Epidermal melanocyte (primary cell): ENCODE measurements around the gene CACNB1.

ENCODE experiments used
- DNase-seq: peaks from one replicate; pipeline ENCODE4 v3.0.0; 2011; ENCODE audit warnings: low spot score; ENCODE audit not compliant: insufficient read length

Gene CACNB1

GRCh38 chr17:39197380-39198185, at the start of gene CACNB1:
Gene CACNB1, minus strand, starts transcription at chr17:39197669. Its CDS starts 174 bp downstream, at chr17:39197495.
- peak; percentile 92 for DNase-seq

GRCh38 chr17:39246274-39246673, 48.8 kb upstream of the CACNB1 start:
- no peak for DNase-seq

GRCh38 chr17:39244600-39245570, 47.4 kb upstream of the CACNB1 start:
- peak; percentile 81 for DNase-seq

- no peak for DNase-seq
Measured at GRCh38 chr17:39244016-39244599, 46.6 kb upstream of the CACNB1 start.

- no peak for DNase-seq
Measured at GRCh38 chr17:39243155-39243554, 45.7 kb upstream of the CACNB1 start.

- DNase-seq = peak; percentile 10
Measured at GRCh38 chr17:39240631-39241030, 43.2 kb upstream of the CACNB1 start.

- peak; percentile 12 for DNase-seq
Measured at GRCh38 chr17:39239640-39240314, 42.3 kb upstream of the CACNB1 start.

GRCh38 chr17:39238311-39238972, 41.0 kb upstream of the CACNB1 start:
- DNase-seq = peak; percentile 18

- DNase-seq = no peak
Measured at GRCh38 chr17:39237586-39237985, 40.1 kb upstream of the CACNB1 start.

GRCh38 chr17:39236981-39237441, 39.5 kb upstream of the CACNB1 start:
- DNase-seq = no peak

- DNase-seq = no peak
Measured at GRCh38 chr17:39236450-39236927, 39.0 kb upstream of the CACNB1 start.

- DNase-seq = no peak
Measured at GRCh38 chr17:39235555-39236449, 38.3 kb upstream of the CACNB1 start.

- DNase-seq = peak; percentile 76
Measured at GRCh38 chr17:39231591-39232551, 34.4 kb upstream of the CACNB1 start.

GRCh38 chr17:39231091-39231561, 33.7 kb upstream of the CACNB1 start:
- no peak for DNase-seq

GRCh38 chr17:39230361-39230760, 32.9 kb upstream of the CACNB1 start:
- DNase-seq = no peak

- no peak for DNase-seq
Measured at GRCh38 chr17:39229274-39229913, 31.9 kb upstream of the CACNB1 start.

- DNase-seq = no peak
Measured at GRCh38 chr17:39227364-39227919, 30.0 kb upstream of the CACNB1 start.
